HG03432 (cell line): ENCODE data around the gene ASPHD2.

Experiments used
- ATAC-seq: cut with Tn5 transposase; IDR thresholded peaks from one replicate; pipeline ENCODE4 v1.9.1; 2021; ENCODE audit warnings: mild to moderate bottlenecking, moderate library complexity; ENCODE audit not compliant: unreplicated experiment

Gene ASPHD2

DNA sequence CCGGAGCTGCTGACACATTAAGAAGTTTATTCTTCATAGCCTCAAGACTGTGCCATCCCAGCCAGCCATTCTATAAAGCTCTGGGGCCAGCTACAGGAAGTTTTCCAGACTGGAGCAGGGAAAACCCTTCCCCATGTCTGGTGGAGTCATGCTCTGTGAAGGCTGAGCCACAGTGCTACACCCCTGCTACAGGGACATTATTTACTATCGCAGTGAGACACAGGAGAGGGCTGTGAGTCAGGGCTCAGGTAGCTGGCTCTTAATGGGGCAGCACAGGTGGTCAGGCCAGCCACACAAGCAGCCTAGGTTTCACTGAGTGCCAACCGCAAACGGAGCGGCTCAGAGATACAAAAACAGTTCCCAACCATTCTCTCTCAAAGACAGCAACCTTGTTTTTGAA, 42.5 kb downstream of the ASPHD2 start:
- no peak for ATAC-seq

GRCh38 chr22:26474682-26475081, 45.6 kb downstream of the ASPHD2 start:
- no peak for ATAC-seq

- no peak for ATAC-seq
Observed at GRCh38 chr22:26476705-26477340, 47.8 kb downstream of the ASPHD2 start.

DNA sequence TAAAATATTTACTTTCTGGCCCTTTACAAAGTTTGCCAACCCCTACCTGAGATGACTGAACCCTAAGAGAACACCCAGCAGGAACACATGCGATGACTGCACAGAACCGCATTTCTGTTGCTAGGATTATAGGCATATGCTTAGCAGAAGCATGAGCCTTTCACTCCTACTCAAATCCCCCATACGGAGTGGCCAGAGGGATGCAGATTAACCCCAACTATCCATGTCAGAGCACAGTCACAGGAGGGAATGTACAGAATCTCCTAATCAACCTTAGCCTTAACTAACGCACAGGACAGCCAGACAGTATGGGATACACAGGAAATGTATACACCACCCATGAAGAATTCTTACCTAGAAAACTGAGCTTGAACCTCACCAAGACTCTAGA, 48.3 kb downstream of the ASPHD2 start:
- ATAC-seq = no peak

DNA sequence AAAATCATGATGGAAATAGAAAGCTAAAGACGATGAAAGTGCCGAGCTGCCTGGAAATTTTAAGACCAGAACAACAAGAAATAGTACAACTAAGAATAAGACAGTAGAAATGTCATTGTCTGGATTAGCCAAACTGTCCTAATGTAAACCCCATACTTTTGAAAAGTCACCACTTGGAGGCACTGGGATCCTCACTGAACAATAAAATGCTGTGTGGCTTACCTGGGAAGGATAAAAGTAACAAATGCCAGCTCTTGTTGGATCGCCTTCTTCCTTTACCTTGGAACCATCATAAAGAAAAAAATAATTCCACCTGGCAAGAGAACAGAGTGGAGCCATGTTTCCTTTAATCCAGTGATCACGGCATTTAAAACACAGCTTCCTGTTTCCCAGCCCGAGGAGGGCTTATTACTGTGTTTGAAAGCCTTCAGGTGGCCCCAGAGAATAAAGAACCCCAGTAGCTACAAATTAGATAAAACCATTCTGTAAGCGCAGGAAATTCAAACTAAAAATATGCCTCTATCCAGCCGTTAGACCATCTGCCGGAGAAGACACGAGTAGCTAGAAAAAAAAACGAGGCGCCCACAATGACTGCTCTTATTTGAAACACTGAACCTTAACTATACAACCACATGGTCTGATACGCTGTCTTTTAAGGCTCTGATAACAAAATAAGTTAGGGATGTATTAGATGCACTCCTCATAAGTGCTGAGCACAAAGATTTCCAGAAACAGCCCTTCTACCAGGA, 50.2 kb downstream of the ASPHD2 start:
- ATAC-seq = no peak

DNA sequence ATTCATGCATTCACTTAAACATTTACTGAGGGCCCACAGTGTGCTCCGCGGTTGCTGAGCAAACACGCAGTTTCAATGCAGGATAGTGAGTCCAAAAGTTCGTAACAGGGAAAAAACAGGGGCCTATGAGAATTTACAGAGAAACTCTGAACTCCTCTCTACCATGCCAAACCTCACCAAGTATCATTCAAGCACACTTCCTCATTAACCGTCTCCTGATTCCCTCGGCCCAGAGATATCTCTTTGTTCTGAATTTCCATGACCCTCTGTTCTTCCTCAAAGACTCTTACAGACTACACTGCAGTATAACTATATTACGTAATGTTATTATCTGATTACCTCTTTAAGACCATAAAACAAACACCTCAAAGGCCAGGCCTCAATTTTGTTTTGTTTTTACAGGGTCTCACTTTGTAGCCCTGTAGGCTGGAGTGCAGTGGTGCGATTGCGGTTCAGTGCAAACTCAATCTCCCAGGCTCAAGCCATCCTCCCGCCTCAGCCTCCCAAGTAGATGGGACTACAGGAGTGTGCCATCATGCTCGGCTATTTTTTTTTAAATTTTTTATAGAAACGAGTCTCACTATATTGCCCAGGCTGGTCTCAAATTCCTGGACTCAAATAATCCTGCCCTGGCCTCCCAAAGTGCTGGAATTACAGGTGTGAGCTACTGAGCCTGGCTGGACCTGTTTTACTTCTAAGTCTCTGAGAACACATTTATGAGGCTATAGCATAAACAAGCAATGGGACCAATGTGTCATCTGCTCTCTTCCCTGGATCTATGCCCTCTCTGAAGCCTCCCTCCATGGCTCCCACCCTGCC, 50.9 kb downstream of the ASPHD2 start:
- no peak for ATAC-seq

- no peak for ATAC-seq
Observed at GRCh38 chr22:26480611-26480932, 51.5 kb downstream of the ASPHD2 start.

DNA sequence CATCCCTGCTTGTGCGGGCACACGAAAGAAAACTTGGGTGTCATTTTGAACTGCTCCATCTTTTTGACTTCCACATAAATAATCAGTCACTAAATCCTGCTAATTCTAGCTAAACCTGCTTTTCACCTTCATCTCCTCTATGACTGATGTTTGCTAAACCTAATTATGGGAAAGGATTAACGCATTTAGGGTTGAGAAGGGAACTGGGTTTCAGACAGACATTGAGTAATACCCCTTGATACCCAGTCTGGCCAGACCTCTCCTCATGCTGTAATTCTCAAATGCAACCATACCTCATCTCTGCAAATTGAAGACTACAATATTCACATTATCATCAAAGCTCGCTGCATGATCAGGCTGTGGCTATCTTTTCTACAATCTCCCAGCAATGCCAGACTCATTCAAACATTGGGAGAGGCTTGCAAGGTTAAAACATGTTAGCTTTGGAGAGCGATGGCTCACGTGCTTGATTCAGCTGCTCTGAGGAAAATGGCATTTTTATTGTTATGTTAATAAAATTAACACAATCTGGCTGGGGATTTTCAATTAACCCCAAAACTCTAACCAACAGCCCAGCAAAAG, 52.1 kb downstream of the ASPHD2 start:
- no peak for ATAC-seq

DNA sequence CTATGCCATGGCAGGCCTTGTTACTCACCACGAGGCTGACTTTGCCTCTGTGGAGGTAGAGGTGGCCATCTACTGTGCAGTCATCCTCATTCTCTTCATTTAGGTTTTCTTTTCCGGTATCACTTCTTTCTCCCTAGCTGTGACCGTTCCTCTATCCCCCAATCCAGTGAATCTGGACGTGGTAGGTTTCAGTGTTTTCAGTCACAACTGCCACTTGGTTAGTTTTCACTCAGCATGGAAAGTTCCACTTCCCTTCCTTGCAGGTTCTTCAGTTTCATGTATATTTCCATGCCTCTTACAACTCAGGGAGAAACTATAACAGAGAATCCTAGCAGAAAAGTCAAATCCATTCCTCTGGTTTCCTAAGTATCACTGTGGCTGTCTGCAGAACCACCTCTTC, 52.6 kb downstream of the ASPHD2 start:
- no peak for ATAC-seq

DNA sequence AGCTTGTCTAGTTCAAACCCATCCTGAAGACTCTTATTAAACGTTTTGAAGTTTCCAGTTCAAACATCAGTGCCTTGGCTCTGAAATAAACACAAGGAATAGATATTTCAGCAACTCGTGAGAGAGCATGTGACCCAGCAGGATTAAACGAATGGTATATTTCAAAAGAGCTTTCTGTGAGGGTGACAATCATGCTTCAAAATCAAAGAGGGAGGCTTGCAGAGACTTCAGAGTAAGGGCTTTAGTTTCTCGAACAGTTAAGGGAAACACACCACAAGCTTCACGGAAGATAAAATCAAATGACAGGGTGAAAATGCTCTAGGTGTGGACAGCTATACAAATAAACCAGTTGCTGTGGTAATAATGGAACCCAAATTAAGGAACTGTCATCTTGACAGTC, 53.1 kb downstream of the ASPHD2 start:
- no peak for ATAC-seq

- no peak for ATAC-seq
Observed at GRCh38 chr22:26483043-26483438, 54.0 kb downstream of the ASPHD2 start.

GRCh38 chr22:26483439-26484359, 54.6 kb downstream of the ASPHD2 start, which contains the start of the genes HPS4 and SRRD:
TSS of gene HPS4 (minus strand) at chr22:26483783. CDS start at chr22:26481762, 2,021 bp downstream.
TSS of gene SRRD (plus strand) at chr22:26483877. CDS start at chr22:26483891, 14 bp downstream.
- peak; percentile 80 for ATAC-seq

DNA sequence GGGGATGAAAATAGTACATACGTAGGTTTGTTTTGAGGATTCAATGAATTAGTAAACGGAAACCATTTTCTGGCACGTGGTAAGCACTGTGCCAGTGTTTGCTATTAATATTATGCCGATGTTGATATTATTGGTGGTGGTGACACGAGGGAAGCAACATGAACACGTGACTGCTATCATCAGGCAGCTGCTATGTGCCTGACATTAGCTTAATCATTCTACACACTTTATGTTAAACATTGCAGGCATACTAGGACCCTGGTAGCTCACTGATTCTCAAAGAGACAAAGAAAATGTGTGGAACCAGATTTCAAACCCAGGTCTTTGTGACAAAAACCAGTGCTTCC, 55.3 kb downstream of the ASPHD2 start:
- ATAC-seq = no peak

DNA sequence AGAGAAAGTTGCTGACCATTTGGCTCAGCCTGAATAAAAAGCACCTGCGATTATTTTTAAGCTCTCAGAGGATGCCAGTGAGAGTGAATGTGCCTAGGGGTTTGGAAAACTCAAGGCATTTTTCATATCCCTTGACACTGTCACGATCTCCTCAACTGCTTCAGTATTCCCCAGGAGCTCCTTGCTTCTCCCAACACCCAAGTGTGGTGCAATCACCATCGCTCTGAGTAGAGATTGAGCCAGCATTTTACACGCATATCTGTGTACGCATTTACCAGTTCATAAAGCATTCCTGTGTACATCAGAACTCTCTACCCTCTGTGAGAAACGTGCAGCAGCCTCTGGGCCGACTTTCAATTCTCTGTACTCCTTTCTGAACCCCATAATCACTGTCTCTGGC, 56.0 kb downstream of the ASPHD2 start:
- ATAC-seq = no peak

DNA sequence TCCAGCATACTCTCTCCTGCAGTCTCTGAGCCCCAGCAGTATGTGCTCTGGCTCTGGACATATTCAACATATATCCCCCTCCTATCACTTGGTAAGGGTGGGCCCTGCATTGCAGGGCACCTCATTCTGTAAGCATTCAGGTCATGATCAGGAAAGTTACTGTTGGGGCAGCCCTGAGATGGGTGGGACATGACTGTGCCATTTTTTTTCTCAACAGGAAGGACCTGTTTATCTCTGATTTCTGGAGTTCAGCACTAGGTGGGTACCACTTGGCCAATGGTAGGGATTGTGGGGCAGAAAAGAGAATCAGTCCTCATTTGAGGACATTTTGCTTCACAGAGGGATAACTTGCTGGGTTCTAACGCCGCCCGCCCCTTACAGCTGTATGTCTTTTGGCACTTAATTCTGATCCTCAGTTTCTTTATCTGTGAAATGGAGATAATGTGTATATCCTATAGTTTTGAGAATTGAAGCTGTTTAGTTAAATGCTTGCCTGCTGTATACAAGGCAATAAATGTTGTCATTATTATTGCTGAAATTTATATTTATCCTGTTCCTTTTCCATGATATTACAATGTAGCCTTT, 56.8 kb downstream of the ASPHD2 start:
- no peak for ATAC-seq

- no peak for ATAC-seq
Observed at GRCh38 chr22:26486394-26486793, 57.3 kb downstream of the ASPHD2 start.

GRCh38 chr22:26487996-26488395, 58.9 kb downstream of the ASPHD2 start:
- no peak for ATAC-seq

- no peak for ATAC-seq
Observed at GRCh38 chr22:26489447-26490036, 60.5 kb downstream of the ASPHD2 start.

- ATAC-seq = no peak
Observed at GRCh38 chr22:26492220-26492619, 63.2 kb downstream of the ASPHD2 start.

GRCh38 chr22:26494506-26494905, 65.4 kb downstream of the ASPHD2 start:
- no peak for ATAC-seq
